GM18951 (cell line): ENCODE results near the gene SPATA31A6.
"Not testable (repeated sequence)": the region's sequence is repeated elsewhere in the genome, so short reads cannot be mapped to it uniquely, and the experiment has no call there.

Experiments used
- in situ Hi-C: fragments of 300-500 bp; cut with MboI; formaldehyde crosslinking; loops from one replicate; pipeline ENCODE4 v1.12.0; 2022; ENCODE audit warnings: low sequenced_read_pairs, mixed read lengths, inconsistent platforms; ENCODE audit not compliant: unreplicated experiment

The SPATA31A6 gene

GRCh38 chr9:42183359-42183758, at the start of gene SPATA31A6:
Gene SPATA31A6, plus strand, starts transcription at chr9:42183659. Its CDS starts 29 bp downstream, at chr9:42183688.
- in situ Hi-C loops: not testable (repeated sequence)

- in situ Hi-C loops: not testable (repeated sequence)
Observed at GRCh38 chr9:42160299-42160698, 23.2 kb upstream of the SPATA31A6 start.

- in situ Hi-C loops: not testable (repeated sequence)
Observed at GRCh38 chr9:42219861-42220260, 36.4 kb downstream of the SPATA31A6 start.

- in situ Hi-C loops: not testable (repeated sequence)
Observed at GRCh38 chr9:42223230-42223629, 39.8 kb downstream of the SPATA31A6 start.

GRCh38 chr9:42233031-42233430, 49.6 kb downstream of the SPATA31A6 start:
- in situ Hi-C loops: not testable (repeated sequence)

- in situ Hi-C loops: not testable (repeated sequence)
Observed at GRCh38 chr9:42234610-42235009, 51.2 kb downstream of the SPATA31A6 start.

- in situ Hi-C loops: not testable (repeated sequence)
Observed at GRCh38 chr9:42235352-42235991, 52.0 kb downstream of the SPATA31A6 start.

GRCh38 chr9:42236097-42236496, 52.6 kb downstream of the SPATA31A6 start:
- in situ Hi-C loops: not testable (repeated sequence)

- in situ Hi-C loops: not testable (repeated sequence)
Observed at GRCh38 chr9:42237381-42237780, 53.9 kb downstream of the SPATA31A6 start.

- in situ Hi-C loops: not testable (repeated sequence)
Observed at GRCh38 chr9:42238862-42239261, 55.4 kb downstream of the SPATA31A6 start.
